Stimulated activated CD4-positive, alpha-beta T cell treated with anti-CD3 and anti-CD28 coated beads, TNF-alpha, amount 100 ng/mL, for 48 hours (primary cell): ENCODE data around the gene RPS3.
A peak's percentile ranks its signal among the peaks of the same experiment; 100 is the strongest.
"Not testable (repeated sequence)": the region's sequence is repeated elsewhere in the genome, so short reads cannot be mapped to it uniquely, and the experiment has no call there.

Experiments
- DNase-seq, 3 donors: peaks; one replicate each; pipeline ENCODE4 v3.0.0-alpha.2; 2020; ENCODE audit warnings: low read depth in 3 of 3

Gene RPS3

DNA sequence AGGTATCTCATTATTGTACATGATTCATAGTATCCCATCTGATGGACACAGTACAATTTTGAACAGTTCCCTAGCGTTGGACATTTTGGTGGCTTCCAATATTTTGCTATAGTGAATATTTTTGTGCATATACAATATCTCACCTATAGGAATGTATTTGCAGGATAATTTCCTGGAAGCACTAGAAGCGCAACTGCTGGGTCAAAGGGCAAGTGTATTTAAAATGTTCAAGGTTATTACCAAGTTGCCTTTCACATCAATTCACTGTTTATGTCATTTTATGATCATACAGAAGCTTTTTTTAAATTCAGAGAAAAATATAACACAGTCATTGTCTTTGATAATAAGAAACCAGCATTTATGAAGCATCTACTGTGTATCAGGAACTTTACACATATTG is 19.1 kb upstream of the RPS3 start:
- DNase-seq = no peak

DNA sequence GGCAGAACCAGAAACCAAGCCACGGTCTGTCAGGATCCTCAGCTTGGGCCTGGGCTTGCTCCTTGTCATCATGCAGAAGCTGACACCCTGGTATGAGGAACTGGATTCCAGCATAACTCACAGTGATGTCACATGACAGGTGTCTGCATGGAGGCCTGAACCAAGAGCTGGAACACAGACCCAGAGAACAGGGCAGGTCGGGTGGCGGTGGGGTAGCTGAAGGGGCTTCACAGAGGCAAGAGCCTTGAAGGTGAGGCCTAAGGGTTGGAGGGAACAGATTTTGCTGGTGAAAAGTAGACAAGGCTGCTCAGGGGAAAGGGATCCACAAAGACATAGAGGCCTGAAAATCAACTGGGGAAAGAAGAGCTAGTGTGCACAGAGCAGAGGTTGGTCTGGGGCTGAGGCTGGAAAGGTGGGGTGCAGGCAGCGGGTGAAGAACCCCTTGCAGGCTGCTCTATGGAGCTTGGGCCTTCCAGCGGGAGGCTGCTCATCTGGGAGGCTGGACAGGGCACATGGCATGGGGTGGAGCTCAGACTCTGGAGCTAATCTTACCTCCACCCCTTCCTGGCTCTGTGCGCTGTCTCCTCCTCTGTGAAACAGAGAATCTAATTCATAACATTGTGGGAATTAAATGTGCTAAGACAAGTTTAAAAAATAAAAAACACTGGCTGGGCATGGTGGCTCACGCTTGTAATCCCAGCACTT is 18.4 kb upstream of the RPS3 start:
- DNase-seq = no peak

DNA sequence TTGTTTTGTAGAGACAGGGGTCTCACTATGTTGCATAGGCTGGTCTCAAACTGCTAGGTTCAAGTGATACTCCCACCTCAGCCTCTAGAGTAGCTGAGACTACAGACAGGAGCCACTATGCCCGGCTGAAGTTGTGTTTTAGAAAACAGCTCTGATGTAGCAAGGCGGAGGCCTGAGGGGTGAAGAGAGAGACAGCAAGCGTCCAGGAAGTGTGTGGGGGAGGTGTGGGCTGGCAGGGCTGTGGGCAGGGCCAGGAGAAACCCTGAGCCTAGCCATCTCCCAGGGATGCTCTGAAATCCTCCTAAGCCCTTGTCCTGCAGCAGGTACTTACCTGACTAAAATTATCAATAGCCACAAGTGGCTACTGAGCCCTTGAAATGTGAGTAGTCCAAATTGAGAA is 16.1 kb upstream of the RPS3 start:
- no peak for DNase-seq

DNA sequence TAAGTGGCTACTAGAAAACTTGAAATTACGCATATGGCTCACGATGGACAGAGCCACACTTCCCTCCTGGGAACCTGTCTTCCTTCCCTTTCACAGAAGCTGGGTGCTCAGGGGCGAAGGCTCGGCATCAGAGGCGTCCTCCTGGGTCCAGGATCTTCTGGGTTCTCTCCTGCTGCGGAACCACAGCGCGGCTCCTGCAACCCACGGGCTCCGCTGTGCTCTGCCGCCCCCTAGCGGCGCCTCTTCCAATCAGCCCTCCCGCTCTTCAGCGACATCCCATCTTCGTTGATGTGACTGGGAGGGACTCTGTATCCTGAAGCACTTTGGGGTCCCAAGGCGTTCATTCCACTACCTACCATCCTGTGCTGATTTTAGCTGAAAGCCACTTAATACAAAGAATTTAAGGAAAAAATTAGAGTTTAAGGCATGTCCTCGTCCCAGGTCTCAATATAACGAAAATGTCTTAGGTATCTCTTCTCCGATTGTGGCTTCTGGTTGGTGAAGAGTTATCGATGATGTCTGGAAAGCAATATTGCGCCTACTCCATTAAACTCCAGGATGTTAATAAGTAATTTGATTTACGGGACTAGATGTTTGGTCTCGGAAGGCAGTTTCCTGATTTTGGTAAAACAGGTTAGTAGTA is 14.8 kb upstream of the RPS3 start:
- DNase-seq = peak; percentile 35 to 70 (median 55)

DNA sequence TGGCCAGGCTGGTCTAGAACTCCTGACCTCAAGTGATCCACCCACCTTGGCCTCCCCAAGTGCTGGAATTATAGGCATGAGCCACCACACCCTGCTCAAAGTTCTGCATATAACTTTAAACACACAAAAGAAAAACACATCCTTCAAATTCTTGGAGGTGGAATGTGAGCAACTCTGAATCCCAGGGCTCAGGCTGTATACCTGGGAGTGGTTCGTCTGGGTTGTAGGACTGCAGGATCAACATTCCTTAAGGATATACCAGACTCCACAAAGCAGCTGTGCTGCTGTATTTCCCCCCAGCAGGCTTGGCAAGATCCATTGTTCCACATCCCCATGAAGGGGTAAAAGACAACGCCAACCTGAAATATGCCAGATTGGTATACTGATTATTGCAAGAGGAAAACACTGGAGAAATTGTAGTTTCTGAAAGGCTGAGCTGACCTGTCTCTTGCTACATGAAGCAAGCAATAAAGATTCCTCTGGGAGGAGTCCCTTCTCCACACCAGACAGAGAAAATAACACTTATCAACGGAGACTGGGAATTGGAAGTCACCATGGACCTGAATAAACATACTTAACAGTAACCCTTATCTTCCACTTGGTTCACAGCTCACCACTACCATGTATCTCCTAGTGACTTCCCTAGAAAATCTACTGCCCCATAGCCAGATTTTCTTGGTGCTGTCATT is 12.2 kb upstream of the RPS3 start:
- DNase-seq = no peak

DNA sequence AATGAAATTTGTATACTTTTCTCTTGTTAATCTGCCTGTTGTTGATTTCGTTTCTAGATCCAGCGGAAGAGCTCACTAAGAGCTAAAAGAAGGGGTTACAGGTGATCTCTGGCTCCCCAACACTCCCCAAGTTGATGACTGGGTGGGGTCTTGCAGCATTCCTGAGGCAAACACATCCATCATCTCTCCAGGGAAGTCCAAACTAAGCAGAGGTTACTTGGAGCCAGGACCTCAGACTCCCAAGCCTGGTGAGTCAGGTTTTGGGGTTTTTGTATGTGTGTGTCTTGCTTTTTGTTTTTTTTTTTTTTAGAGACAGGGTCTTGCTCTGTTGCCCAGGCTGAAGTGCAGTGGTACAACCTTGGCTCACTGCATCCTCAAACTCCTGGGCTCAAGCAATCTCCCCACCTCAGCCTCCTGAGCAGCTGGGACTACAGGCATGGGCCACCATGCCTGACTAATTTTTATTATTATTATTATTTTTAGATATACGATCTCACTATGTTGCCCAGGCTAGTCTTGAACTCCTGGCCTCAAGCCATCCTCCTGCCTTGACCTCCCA is 11.5 kb upstream of the RPS3 start:
- DNase-seq = no peak

DNA sequence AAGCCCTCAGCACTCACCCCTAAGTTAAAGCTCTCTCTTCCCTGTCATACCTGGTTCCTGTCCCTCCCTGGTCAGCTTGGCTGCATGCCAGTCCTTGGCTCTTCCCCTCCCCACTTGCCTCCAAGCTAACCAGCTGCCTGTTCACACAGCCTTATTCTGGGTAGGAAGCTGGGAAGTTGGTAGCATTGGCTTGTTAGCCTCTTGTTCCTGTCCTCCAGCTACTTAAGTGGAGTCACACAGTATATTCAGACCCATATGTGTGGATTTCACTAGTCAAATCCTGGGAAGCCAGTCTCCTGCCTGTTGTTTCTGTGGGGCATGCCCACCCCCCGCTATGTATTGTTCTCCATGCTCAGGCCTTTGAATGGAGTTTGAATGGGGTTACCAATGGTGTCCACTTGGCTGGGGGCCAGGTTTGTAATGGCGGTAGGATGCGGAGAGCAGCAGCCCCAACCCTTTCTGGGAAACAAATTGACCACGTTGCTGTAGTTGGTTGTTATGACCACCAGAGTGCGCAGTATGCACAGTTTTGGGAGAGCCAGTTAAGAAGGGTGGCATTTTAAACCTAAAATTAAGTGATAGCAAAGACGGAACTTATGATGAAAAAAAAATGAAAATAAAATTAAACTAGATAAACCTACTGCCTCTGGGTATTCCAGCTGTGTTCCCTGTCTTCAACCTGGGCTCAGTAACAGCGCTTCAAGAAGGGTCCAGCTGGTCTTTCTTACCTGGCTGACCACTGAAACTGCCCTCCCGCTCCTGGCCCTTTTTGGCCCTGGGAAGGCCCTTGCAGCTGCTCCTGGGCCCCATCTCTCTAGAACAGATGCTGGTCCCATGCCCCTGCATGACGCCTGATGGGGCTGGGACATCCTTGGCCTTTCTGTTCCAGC is 10.7 kb upstream of the RPS3 start:
- peak; percentile 54 to 58 (median 55) for DNase-seq

DNA sequence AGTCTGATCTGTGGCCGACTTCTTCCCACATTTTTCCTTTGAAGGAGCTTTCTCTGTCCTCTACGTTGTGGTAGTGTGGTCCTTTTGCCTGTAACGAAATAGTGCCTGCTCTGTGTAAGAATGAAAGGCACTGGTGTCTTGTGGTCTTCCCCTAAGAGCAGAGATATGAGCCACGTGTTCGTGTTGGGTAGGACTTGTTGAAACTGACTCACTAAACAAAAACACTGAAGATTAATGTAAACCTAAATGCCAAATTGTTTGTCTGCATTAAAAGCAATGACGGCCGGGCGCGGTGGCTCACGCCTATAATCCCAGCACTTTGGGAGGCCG is 10.1 kb upstream of the RPS3 start:
- no peak for DNase-seq

DNA sequence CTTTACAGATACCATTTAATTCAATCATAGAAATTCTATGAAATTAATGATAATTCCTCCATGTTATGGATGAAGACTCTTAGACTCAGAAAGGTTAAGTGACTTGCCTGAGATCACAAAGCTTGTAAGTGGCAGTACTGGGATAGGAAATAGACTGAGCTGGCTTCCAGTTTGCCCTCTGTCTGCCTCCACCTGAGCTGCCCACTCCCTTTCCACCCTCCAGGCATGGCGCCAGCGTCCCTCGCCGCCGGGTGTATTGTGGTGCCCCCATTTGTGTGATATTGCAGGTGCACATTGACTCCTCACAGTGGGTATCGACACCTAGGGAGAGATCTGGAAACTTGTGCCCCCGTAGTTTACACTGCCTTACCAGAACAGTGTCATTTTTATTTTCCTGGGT is 9.4 kb upstream of the RPS3 start:
- no peak for DNase-seq

DNA sequence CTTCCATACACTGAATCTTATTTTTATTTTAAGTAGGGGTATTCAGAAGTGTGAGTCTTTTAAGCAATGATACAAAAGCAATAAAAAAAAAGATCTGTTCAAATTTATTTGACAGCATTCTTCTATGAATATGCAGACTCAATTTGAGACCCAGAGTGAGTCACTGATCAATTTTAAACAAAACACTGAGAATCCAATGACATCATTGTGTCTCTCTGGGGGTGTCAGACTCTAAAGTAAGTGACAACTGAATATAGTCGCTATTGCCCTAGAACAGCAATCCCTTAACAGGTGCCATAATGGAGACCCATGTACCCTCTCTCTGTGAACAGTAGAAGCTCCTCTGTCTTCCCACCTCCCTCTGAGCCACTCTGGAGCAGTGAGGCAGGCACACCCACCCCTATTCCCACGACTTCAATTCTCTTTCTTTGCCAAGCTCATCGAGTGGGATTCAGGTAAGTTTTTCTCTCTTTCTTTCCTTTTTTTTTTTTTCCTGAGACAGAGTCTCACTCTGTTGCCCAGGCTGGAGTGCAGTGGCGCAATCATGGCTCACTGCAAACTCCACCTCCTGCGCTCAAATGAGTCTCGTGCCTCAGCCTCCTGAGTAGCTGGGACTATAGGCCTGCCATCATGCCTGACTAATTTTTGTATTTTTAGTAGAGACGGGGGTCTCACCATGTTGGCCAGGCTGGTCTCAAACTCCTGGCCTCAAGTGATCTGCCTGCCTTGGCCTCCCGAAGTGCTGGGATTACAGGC is 5.1 kb upstream of the RPS3 start:
- no peak for DNase-seq

DNA sequence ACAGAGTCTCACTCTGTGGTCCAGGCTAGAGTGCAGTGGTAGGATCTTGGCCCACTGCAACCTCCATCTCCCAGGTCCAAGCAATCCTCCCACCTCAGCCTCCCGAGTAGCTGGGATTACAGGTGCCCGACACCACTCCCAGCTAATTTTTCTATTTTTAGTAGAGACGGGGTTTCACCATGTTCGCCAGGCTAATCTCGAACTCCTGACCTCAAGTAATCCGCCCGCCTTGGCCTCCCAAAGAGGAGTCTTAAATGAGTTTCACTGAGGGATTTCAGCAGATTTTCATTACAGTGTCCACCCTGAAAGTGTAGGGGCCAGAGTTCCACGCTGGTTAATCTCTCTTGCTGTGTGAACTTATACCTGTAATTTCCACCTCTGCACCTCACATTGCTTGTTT is 412 bp upstream of the RPS3 start:
- no peak for DNase-seq

DNA sequence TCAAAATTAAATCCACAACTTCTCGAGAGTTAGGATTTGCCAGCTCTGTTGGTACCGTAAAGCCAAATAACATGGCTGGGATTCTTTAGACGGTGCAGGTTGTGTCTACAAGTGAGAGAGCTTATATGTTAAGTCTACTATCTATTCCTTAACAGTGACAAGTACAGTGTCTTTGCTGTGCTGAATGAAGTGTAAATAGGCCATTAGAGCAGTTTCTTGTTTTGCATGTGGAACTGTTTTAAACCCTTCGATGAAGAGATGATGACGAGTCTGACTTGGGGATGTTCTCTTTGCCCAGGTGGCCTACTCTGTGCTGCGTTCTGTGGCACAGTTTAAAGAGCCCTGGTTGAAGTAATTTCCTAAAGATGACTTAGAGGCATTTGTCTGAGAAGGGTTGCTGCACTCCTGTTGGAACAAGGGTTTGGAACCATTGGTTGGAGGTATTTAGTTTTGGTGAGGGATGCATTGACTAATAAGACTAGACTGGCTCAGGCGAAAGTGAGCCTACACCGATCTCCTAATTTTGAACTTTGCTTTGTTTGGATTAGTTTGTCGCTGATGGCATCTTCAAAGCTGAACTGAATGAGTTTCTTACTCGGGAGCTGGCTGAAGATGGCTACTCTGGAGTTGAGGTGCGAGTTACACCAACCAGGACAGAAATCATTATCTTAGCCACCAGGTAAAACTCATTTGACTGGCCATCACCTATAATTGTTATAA is 988 bp downstream of the RPS3 start:
- no peak for DNase-seq

DNA sequence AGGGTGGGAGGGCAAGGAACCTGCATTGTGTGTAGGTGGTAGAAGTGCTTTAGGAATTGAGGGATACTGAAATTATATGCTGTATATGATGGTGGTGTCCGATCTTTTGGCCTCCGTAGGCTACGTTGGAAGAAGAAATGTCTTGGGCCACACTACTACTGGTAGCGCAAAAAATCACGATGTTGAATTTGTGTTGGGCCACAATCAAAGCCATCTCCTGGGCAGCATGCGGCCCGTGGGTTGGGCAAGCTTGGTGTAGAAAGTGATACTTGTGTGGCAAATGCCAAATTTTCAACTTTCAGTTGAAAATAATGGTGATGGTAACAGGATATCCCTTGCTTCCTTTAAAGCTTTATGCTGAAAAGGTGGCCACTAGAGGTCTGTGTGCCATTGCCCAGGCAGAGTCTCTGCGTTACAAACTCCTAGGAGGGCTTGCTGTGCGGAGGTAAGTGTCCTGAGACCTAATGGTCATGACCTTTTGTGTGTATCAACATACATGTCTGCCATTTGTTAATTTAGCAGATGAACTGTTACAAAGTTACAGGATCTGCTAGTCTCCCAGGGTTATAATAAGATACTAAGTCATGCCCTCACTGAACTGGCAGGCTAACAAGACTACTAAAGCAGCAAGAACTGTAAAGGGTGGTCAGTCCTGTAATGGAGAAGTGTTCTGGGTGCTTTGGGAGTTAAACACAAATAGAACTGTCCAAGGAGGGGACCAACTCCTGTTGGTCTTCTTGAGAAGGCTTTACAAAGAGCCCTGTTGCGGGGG is 2.9 kb downstream of the RPS3 start:
- DNase-seq = no peak

DNA sequence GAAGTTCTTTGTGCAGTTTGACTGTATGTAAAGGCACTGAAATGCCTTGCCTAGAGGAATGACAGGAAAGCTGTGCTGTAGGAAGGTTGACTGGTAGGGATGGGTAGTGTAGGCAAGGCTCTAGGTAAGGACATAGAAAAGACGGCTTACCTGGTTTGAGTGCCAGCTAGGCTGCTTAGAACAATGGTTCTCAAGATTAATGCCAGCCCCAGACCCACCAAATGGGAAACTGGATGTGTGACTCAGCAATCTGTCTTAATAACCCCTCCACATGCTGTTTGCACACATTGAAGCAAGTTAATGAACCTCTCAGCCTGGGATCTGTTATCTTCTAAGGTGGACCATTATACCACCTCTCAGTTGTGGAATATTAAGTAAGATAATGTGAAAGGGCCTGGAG is 3.7 kb downstream of the RPS3 start:
- DNase-seq = no peak

DNA sequence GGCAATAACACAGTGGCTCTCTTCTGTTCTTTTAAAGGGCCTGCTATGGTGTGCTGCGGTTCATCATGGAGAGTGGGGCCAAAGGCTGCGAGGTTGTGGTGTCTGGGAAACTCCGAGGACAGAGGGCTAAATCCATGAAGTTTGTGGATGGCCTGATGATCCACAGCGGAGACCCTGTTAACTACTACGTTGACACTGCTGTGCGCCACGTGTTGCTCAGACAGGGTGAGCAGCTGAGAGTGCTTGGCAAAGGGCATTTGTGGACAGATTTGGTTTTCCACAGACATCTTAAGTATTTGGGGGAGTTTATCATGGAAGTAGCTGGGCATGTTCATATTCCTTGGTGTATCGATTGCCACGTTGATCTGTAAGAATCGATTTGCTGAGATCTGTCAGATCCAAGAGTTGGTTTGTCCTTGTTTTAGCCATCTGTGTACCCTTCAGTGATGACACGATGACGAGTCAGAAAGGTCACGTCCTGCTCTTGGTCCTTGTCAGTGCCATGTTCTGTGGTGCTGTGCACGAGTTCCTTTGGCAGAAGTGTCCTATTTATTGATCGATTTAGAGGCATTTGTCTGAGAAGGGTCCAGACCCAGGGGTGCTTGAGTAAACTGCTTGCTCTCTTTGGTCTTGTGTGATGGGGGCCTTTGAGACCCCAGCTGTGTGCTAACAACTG is 4.8 kb downstream of the RPS3 start:
- no peak for DNase-seq

DNA sequence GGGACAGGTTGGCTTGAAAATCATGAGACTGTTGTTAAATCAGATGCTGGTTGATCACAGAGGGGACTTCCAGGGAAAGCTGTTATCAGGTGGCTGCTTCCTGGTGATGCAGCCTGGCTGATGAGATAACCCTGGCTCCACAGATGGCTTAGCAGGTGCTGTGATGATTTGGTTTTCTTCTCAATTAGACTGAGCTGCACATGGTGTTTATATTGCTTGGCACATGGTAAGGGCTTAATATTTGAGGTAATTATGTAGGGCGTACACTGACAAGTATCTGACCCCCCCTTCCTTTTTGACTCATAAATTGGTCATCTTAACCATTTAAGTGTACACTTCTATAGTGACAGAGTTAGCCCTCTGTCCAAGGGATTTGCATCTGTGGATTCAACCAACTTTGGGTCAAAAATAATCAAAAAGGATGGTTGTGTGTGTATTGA is 7.0 kb downstream of the RPS3 start:
- no peak for DNase-seq

DNA sequence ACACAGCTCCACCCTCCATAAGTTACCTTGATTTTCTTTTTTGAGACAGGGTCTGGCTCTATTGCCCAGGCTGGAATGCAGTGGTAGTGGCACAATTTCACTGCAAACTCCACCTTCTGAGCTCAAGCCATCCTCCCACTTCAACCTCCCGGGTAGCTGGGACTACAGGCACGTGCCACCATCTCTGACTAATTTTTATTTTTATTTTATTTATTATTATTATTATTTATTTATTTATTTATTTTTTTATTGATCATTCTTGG is 9.6 kb downstream of the RPS3 start:
- DNase-seq = no peak

DNA sequence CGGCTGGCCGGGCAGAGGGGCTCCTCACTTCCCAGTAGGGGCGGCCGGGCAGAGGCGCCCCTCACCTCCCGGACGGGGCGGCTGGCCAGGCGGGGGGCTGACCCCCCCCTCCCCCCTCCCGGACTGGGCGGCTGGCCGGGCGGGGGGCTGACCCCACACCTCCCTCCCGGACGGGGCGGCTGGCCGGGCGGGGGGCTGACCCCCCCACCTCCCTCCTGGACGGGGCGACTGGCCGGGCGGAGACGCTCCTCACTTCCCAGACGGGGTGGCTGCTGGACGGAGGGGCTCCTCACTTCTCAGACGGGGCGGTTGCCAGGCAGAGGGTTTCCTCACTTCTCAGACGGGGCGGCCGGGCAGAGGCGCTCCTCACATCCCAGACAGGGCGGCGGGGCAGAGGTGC is 10.7 kb downstream of the RPS3 start:
- not testable (repeated sequence) for DNase-seq

DNA sequence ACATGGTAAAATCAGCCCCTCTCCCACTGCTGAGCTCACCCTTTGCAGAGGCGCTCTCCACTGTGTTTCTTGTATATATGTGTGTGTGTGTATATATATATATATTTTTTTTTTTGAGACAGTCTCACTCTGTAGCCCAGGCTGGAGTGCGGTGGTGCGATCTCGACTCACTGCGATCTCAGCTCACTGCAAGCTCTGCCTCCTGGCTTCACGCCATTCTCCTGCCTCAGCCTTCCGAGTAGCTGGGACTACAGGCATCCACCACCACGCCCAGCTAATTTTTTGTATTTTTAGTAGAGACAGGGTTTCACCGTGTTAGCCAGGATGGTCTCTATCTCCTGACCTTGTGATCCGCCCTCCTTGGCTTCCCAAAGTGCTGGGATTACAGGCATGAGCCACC is 13.8 kb downstream of the RPS3 start:
- DNase-seq = not testable (repeated sequence)
